ENCODE data around the gene STARD13.
"Not testable (repeated sequence)": the region's sequence is repeated elsewhere in the genome, so short reads cannot be mapped to it uniquely, and the experiment has no call there.

Gene STARD13

GRCh38 chr13:33178209-33178840, 107.2 kb downstream of the STARD13 start:
- H3K4me3 ChIP-seq (ENCODE audit: low read length): no peak overlapping the region
- no peaks in the 10 kb centered on the region for H3K36me3 ChIP-seq (ENCODE audit: control insufficient read depth, insufficient read depth, low read length)
- no peak for DNase-seq (ENCODE audit: low read depth, low spot score)
- no peaks in the 10 kb centered on the region for H3K9me3 ChIP-seq (ENCODE audit: control insufficient read depth, insufficient read depth, low read length)
- H3K27me3 ChIP-seq (ENCODE audit: control insufficient read depth, insufficient read depth, low read length): peaks cover 5% of the 10 kb centered on the region; the same call in 1 of the 2 replicates
- no peak overlapping the region for H3K27ac ChIP-seq (ENCODE audit: low read length)
- H3K4me1 ChIP-seq (ENCODE audit: control insufficient read depth, insufficient read depth, low read length): peaks cover 1% of the 10 kb centered on the region; the same call in 1 of the 2 replicates
- no CpG with 5 or more reads among the region's 4 CpGs for WGBS (ENCODE audit: insufficient coverage, insufficient read length)

- not testable (repeated sequence) for H3K36me3 ChIP-seq (ENCODE audit: control insufficient read depth, insufficient read depth, low read length); DNase-seq (ENCODE audit: low read depth, low spot score); H3K4me1 ChIP-seq (ENCODE audit: control insufficient read depth, insufficient read depth, low read length); H3K27me3 ChIP-seq (ENCODE audit: control insufficient read depth, insufficient read depth, low read length); H3K27ac ChIP-seq (ENCODE audit: low read length); H3K9me3 ChIP-seq (ENCODE audit: control insufficient read depth, insufficient read depth, low read length); H3K4me3 ChIP-seq (ENCODE audit: low read length)
- WGBS (ENCODE audit: insufficient coverage, insufficient read length): 100% methylated on average over 1 of the region's 4 CpGs
Observed at GRCh38 chr13:33177340-33178208, 108.0 kb downstream of the STARD13 start.

GRCh38 chr13:33176526-33176925, 109.0 kb downstream of the STARD13 start:
- no peak overlapping the region for H3K4me3 ChIP-seq (ENCODE audit: low read length)
- H3K27ac ChIP-seq (ENCODE audit: low read length): no peak overlapping the region
- DNase-seq (ENCODE audit: low read depth, low spot score): no peak
- peaks cover 1% of the 10 kb centered on the region; the same call in 1 of the 2 replicates for H3K4me1 ChIP-seq (ENCODE audit: control insufficient read depth, insufficient read depth, low read length)
- H3K27me3 ChIP-seq (ENCODE audit: control insufficient read depth, insufficient read depth, low read length): peaks cover 2% of the 10 kb centered on the region; the same call in 1 of the 2 replicates
- H3K36me3 ChIP-seq (ENCODE audit: control insufficient read depth, insufficient read depth, low read length): no peaks in the 10 kb centered on the region
- no CpG with 5 or more reads among the region's 1 CpG for WGBS (ENCODE audit: insufficient coverage, insufficient read length)
- no peaks in the 10 kb centered on the region for H3K9me3 ChIP-seq (ENCODE audit: control insufficient read depth, insufficient read depth, low read length)

- DNase-seq (ENCODE audit: low read depth, low spot score): no peak
- H3K27me3 ChIP-seq (ENCODE audit: control insufficient read depth, insufficient read depth, low read length): peaks cover 2% of the 10 kb centered on the region; the same call in 1 of the 2 replicates
- H3K4me1 ChIP-seq (ENCODE audit: control insufficient read depth, insufficient read depth, low read length): peaks cover 1% of the 10 kb centered on the region; the same call in 1 of the 2 replicates
- H3K4me3 ChIP-seq (ENCODE audit: low read length): no peak overlapping the region
- H3K9me3 ChIP-seq (ENCODE audit: control insufficient read depth, insufficient read depth, low read length): no peaks in the 10 kb centered on the region
- WGBS (ENCODE audit: insufficient coverage, insufficient read length): no CpG with 5 or more reads among the region's 2 CpGs
- no peaks in the 10 kb centered on the region for H3K36me3 ChIP-seq (ENCODE audit: control insufficient read depth, insufficient read depth, low read length)
- H3K27ac ChIP-seq (ENCODE audit: low read length): no peak overlapping the region
Observed at GRCh38 chr13:33175991-33176390, 109.6 kb downstream of the STARD13 start.

GRCh38 chr13:33174931-33175330, 110.6 kb downstream of the STARD13 start:
- no peak for DNase-seq (ENCODE audit: low read depth, low spot score)
- Histone ChIP-seq H3K36me3 (ENCODE audit: control insufficient read depth, insufficient read depth, low read length) (no peaks in the 10 kb centered on the region), H3K4me1 (ENCODE audit: control insufficient read depth, insufficient read depth, low read length) (peaks cover 1% of the 10 kb centered on the region; the same call in 1 of the 2 replicates), H3K9me3 (ENCODE audit: control insufficient read depth, insufficient read depth, low read length) (no peaks in the 10 kb centered on the region), H3K27me3 (ENCODE audit: control insufficient read depth, insufficient read depth, low read length) (peaks cover 2% of the 10 kb centered on the region; the same call in 1 of the 2 replicates), H3K27ac (ENCODE audit: low read length) (no peak overlapping the region), H3K4me3 (ENCODE audit: low read length) (no peak overlapping the region)
- no CpG with 5 or more reads among the region's 2 CpGs for WGBS (ENCODE audit: insufficient coverage, insufficient read length)

- Histone ChIP-seq H3K27ac (ENCODE audit: low read length) (no peak overlapping the region), H3K4me3 (ENCODE audit: low read length) (no peak overlapping the region), H3K36me3 (ENCODE audit: control insufficient read depth, insufficient read depth, low read length) (no peaks in the 10 kb centered on the region), H3K9me3 (ENCODE audit: control insufficient read depth, insufficient read depth, low read length) (no peaks in the 10 kb centered on the region), H3K27me3 (ENCODE audit: control insufficient read depth, insufficient read depth, low read length) (0 out of 2 replicates have a peak, but pooled peaks cover 2% of the 10 kb centered on the region), H3K4me1 (ENCODE audit: control insufficient read depth, insufficient read depth, low read length) (no peaks in the 10 kb centered on the region)
- WGBS (ENCODE audit: insufficient coverage, insufficient read length): no CpG with 5 or more reads among the region's 3 CpGs
- no peak for DNase-seq (ENCODE audit: low read depth, low spot score)
Observed at GRCh38 chr13:33174491-33174890, 111.1 kb downstream of the STARD13 start.

GRCh38 chr13:33172911-33173310, 112.6 kb downstream of the STARD13 start:
- 100% methylated on average over 1 of the region's 5 CpGs for WGBS (ENCODE audit: insufficient coverage, insufficient read length)
- H3K27ac ChIP-seq (ENCODE audit: low read length): no peak overlapping the region
- H3K4me1 ChIP-seq (ENCODE audit: control insufficient read depth, insufficient read depth, low read length): no peaks in the 10 kb centered on the region
- no peaks in the 10 kb centered on the region for H3K36me3 ChIP-seq (ENCODE audit: control insufficient read depth, insufficient read depth, low read length)
- DNase-seq (ENCODE audit: low read depth, low spot score): no peak
- no peaks in the 10 kb centered on the region for H3K27me3 ChIP-seq (ENCODE audit: control insufficient read depth, insufficient read depth, low read length)
- H3K9me3 ChIP-seq (ENCODE audit: control insufficient read depth, insufficient read depth, low read length): no peaks in the 10 kb centered on the region
- no peak overlapping the region for H3K4me3 ChIP-seq (ENCODE audit: low read length)

- no peak overlapping the region for H3K4me3 ChIP-seq (ENCODE audit: low read length)
- H3K4me1 ChIP-seq (ENCODE audit: control insufficient read depth, insufficient read depth, low read length): no peaks in the 10 kb centered on the region
- no peaks in the 10 kb centered on the region for H3K9me3 ChIP-seq (ENCODE audit: control insufficient read depth, insufficient read depth, low read length)
- no CpG with 5 or more reads among the region's 2 CpGs for WGBS (ENCODE audit: insufficient coverage, insufficient read length)
- H3K36me3 ChIP-seq (ENCODE audit: control insufficient read depth, insufficient read depth, low read length): no peaks in the 10 kb centered on the region
- H3K27me3 ChIP-seq (ENCODE audit: control insufficient read depth, insufficient read depth, low read length): no peaks in the 10 kb centered on the region
- H3K27ac ChIP-seq (ENCODE audit: low read length): no peak overlapping the region
- no peak for DNase-seq (ENCODE audit: low read depth, low spot score)
Observed at GRCh38 chr13:33172400-33172799, 113.2 kb downstream of the STARD13 start.

GRCh38 chr13:33169273-33169980, 116.1 kb downstream of the STARD13 start:
- H3K4me1 ChIP-seq (ENCODE audit: control insufficient read depth, insufficient read depth, low read length): no peaks in the 10 kb centered on the region
- no peak for DNase-seq (ENCODE audit: low read depth, low spot score)
- no peaks in the 10 kb centered on the region for H3K36me3 ChIP-seq (ENCODE audit: control insufficient read depth, insufficient read depth, low read length)
- no peak overlapping the region for H3K27ac ChIP-seq (ENCODE audit: low read length)
- WGBS (ENCODE audit: insufficient coverage, insufficient read length): no CpG with 5 or more reads among the region's 6 CpGs
- no peaks in the 10 kb centered on the region for H3K9me3 ChIP-seq (ENCODE audit: control insufficient read depth, insufficient read depth, low read length)
- H3K4me3 ChIP-seq (ENCODE audit: low read length): no peak overlapping the region
- no peaks in the 10 kb centered on the region for H3K27me3 ChIP-seq (ENCODE audit: control insufficient read depth, insufficient read depth, low read length)

- Histone ChIP-seq H3K4me1 (ENCODE audit: control insufficient read depth, insufficient read depth, low read length) (no peaks in the 10 kb centered on the region), H3K27me3 (ENCODE audit: control insufficient read depth, insufficient read depth, low read length) (no peaks in the 10 kb centered on the region), H3K9me3 (ENCODE audit: control insufficient read depth, insufficient read depth, low read length) (no peaks in the 10 kb centered on the region), H3K4me3 (ENCODE audit: low read length) (no peak overlapping the region), H3K27ac (ENCODE audit: low read length) (no peak overlapping the region), H3K36me3 (ENCODE audit: control insufficient read depth, insufficient read depth, low read length) (no peaks in the 10 kb centered on the region)
- no peak for DNase-seq (ENCODE audit: low read depth, low spot score)
- WGBS (ENCODE audit: insufficient coverage, insufficient read length): no CpG with 5 or more reads among the region's 5 CpGs
Observed at GRCh38 chr13:33168321-33168960, 117.1 kb downstream of the STARD13 start.

All from iPS DF 6.9 (cell line).